Eye (tissue), 1 donor: ENCODE measurements around the gene MIB2.
"Not testable (repeated sequence)": the region's sequence is repeated elsewhere in the genome, so short reads cannot be mapped to it uniquely, and the experiment has no call there.

Experiments
- DNase-seq: peaks from one replicate; pipeline ENCODE4 v3.0.0-alpha.2; 2015

The MIB2 gene

DNA sequence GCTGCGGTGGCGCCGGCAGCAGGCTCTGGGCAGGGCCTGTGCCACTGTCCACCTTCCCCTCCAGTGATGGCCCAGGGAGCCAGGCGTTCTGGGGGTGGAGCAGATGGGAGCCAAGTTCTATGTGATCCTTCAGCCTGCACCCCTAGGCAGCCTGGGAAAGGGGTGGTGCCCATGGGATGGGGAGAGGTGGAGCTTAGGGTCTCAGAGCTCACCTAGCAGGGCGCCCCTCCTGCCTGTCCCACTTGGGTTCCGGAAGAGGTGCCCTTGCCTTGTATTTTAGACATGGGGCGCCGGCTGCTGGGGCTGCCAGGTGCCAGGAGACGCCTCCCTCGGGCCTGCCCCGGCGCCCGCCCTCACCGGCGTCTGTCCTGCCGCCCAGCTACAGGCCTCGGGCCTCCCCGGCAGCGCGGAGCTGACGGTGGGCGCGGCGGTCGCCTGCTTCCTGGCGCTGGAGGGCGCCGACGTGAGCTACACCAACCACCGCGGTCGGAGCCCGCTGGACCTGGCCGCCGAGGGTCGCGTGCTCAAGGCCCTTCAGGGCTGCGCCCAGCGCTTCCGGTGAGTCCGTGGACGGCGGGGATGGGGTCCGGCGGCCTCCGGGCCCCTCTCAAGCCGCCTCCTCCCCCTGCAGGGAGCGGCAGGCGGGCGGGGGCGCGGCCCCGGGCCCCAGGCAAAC is 13.6 kb downstream of the MIB2 start:
- DNase-seq = peak; percentile 31

DNA sequence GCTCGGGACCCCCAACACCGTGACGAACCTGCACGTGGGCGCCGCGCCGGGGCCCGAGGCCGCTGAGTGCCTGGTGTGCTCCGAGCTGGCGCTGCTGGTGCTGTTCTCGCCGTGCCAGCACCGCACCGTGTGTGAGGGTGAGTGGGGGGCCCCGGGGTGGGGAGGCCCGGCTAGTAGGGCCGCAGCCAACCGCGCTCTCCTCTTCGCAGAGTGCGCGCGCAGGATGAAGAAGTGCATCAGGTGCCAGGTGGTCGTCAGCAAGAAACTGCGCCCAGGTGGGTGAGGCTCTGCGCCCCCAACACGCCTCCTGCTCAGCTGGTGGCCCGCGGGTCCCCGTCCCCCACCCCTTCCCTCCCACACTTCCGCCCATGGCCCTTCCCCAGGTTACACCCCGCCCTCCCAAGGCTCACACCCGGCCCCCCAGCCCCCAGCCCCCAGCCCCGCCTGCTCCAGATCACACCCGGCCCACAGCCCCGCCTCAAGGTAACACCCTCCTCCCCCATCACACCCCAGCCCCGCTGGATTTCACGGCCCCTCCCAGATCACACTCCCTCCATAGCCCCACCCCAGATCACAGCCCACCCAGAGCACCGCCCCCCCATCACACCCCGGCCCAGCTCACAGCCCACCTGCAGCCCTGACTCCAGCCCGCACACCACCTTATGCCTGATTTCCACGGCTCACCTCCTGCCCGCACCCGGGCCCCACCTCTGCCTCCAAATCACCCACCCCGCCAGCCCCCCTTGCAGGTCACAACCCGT is 14.3 kb downstream of the MIB2 start:
- peak; percentile 24 for DNase-seq

DNA sequence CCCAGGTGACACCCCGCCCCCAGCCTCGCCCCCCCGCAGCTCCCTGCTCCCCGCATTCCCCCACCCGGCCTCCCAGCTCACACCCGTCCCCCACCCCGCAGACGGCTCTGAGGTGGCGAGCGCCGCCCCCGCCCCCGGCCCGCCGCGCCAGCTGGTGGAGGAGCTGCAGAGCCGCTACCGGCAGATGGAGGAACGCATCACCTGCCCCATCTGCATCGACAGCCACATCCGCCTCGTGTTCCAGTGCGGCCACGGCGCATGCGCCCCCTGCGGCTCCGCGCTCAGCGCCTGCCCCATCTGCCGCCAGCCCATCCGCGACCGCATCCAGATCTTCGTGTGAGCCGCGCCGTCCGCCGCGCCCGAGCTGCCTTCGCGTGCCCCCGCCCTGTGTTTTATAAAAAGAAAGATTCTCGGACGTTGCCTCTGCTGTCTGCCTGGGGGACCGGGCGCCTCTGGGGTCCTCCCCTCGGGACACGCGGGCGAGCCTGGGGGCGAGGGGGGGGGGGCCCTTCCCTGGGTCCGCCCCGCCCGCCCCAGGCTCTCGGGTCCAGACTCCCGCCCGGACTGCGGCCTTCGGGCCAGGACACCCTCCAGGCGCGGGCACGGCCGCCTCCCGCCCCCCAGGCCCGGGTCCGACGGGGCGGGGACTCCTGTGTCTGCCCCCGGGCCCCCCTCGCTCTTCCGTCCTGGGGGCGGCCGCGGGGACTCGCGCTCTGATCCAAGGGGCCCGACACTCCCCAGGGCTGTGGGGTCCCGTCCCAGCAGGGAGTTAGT is 15.1 kb downstream of the MIB2 start:
- DNase-seq = peak; percentile 95

DNA sequence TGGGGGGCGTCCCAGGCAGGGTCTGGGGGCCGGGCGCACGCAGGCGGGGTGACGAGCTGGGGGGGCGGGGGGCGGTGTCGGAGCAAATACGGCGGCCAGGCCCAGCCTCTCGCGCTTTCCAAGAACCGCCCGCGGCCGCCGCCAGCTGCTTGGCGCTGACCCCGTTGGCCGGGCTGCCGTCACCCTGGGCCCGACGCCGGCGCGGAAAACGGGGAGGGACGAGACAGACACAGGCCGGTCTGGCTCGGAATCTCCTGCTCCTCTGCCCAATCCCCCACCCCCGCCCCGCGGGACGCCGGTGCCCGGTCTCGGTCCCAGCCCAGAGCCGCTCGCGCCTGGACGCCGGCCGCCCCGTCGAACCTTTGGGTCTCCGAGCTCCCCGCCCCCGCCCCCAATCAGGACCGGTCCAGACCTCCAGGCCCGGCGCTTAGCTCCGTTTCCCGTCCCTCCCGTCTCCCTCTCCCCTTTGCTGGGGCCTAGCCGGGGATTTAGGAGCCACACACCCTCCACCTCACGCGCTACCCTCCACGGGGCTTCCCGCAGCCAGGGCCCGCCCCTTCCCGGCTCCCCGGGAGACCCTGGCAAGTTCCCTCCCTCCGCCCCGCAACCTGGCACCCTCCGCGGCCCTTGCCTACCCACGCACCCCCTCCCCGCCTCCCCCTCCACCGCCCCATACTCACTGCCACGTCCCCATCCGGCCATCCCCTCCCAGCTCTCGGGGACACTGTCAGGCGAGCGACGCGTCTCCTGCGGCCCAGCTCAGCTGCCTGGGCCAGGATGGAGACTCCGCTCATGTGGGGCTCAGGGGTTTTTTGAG is 15.9 kb downstream of the MIB2 start:
- peak; percentile 67 for DNase-seq

DNA sequence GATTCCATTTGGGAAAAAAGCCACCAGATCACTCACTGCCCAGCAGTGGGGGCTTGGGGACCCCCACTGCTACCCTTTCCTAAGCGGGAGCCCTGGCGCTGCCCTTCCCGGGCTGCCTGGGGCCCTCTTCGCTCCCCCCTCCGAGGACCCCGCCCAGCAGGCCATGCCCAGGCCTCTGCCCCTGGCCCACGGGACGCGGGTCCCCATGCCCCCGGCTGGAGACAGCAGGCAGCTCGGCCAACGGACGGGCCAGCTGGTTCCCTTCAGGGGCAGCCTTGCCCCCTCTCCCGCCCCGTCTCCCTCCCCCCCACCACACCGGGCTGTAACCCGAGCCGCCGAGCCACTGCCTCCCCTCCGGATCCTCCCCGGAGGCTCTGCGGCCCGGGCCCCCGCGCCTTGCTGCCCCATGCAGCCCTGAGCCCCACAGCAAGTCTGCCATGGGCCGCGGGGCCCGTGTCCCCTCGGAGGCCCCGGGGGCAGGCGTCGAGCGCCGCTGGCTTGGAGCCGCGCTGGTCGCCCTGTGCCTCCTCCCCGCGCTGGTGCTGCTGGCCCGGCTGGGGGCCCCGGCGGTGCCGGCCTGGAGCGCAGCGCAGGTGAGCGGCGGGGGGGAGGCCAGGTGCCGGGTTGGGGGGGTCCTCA is 16.6 kb downstream of the MIB2 start, which contains the start of gene MMP23B:
MMP23B (plus strand) TSS at position 392 of the 639 bp plus-strand sequence; CDS start at position 438, 46 bp downstream.
- DNase-seq = peak; percentile 58

DNA sequence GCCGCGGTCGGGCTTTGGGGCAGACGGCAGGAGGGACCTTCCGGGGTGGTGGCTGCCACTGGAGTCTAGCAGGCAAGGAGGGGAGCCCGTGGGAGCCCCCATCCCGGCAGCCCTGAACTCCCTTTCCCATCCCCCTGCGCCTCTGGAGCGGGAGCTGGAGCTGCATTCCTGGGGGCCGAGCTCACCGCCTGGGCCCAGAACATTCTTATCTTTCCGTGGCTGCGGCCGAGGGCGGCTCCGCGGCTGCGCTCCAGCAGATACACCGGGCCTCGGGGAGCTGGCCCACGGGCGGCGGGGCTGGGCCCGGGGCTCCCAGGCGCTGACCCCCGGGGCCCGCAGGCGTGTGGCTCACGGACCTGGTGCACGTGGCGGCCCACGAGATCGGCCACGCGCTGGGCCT is 18.1 kb downstream of the MIB2 start:
- DNase-seq = not testable (repeated sequence)

DNA sequence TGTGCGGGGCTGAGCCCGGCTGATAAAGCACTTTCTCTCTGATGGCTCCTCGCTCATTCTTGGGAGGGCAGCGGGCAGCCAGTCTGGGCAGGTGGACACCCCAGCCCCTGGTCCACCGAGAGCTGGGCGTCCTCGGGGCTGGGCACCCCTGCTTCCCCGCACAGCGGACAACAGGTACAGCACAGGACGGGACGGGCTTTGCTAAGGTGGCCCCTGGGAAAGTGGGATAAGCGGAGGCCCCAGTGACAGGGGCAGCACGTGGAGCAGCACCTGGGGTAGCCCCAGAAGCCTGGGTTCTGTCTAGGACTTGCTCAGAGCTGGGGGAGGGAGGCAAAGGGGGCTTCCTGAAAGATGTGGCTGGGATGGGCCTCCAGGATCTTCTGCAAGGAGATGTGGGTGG is 19.3 kb downstream of the MIB2 start:
- not testable (repeated sequence) for DNase-seq

DNA sequence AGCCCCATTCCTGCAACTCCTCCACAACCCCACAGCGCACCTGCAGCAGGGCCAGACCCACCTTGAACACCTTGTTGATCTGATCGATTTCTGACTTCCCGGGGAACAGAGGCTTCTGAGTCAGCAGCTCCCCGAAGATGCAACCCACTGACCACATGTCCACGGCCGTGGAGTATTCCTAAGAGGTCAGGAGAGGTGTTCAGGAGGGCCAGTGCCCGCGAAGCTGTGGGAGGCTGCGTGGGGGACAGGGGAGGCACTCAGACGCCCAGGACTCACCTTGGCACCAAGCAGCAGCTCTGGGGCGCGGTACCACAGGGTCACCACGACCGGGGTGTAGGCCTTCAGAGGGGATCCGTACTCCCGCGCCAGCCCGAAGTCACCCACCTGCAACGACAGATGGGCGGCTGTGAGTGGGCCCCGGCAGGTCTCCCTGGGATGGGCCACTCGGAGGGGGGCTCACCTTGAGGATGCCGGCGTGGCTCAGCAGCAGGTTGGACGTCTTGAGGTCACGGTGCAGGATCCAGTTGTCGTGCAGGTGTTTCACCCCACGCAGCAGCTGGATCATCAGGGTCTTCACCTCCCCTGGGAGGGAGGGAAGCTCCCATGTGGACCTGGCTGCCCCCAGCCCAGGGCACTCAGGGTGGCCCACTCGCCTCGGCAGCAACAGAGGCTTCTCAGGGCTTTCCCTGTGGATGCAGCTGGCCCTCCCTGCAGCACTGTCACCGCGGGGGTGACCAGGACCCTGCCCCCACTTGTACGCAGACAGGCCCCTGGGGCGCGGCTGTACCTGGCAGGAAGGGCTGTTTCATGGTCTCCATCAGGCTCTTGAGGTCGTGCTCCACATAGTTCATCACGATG is 21.6 kb downstream of the MIB2 start:
- not testable (repeated sequence) for DNase-seq

DNA sequence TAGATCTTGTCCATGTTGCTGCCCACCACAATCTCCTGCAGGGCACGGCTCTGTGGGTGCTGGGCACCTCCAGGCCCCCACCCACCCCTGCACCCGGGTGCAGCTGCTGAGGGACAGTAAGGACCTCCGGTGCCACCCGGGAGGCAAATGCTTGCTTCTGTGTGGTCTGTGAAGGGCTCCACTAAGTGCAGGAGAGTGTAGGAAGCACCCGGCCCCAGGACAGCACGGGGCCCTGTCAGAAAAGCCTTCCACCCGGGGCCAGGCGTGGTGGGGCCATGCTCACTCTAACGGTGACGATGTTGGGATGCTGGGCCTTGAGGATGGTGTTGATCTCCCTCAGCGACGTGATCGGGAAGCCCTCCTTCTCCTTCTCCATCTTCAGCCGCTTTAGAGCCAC is 22.2 kb downstream of the MIB2 start:
- not testable (repeated sequence) for DNase-seq

DNA sequence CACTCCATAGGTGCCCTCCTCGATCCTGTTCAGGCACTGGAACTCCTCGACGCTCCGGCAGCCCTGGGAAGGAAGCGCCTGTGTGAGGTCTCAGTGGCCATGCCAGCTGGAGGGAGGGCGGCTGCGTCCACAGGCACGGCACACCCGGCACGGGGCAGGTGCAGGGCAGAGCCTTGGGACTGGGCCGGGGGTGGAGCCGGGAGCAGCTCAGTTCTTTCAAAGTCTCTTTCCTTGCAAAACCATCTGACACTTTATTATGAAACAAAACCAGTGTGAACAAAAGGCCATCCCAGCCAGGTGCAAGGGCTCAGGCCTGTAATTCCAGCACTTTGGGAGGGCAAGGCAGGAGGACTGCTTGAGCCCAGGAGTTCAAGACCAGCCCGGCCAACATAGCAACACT is 23.2 kb downstream of the MIB2 start:
- DNase-seq = not testable (repeated sequence)

DNA sequence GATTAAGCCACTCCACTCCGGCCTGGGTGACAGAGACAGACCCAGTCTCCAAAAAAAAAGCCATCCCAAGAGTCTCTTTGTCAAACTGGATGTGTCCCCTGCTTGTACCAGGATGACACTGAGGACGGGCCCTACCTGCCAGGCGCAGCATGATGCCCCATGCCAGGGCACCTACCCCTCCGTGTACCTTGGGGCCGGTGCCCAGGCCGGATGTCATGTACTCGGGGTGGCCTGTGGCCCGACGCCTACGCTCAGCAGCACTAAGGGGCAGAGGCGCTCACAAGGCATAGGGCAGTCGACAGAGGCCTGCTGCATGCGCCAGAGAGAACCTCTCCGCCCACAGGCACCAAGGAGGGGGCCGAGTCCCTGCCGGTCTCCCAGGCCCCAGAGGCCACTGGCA is 24.1 kb downstream of the MIB2 start:
- DNase-seq = not testable (repeated sequence)

DNA sequence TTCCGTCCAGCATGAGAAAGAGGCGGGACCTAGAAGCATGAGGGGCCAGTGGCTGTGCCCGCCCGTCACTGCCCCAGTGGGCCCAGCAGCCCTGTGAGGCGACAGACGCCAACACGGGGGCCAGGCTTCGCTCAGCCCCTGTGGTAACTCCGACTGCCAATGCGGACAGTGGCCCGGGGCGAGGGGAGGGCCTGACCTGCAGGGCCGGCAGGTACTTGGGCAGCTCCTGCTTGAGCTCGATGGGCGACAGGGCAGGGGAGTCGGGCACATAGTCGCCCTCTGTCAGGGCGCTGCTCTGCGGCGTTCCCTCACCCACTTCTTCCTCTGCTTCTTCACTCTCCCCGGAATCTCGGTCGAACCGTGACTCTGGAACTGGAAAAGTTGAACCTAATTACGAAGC is 24.8 kb downstream of the MIB2 start:
- not testable (repeated sequence) for DNase-seq

DNA sequence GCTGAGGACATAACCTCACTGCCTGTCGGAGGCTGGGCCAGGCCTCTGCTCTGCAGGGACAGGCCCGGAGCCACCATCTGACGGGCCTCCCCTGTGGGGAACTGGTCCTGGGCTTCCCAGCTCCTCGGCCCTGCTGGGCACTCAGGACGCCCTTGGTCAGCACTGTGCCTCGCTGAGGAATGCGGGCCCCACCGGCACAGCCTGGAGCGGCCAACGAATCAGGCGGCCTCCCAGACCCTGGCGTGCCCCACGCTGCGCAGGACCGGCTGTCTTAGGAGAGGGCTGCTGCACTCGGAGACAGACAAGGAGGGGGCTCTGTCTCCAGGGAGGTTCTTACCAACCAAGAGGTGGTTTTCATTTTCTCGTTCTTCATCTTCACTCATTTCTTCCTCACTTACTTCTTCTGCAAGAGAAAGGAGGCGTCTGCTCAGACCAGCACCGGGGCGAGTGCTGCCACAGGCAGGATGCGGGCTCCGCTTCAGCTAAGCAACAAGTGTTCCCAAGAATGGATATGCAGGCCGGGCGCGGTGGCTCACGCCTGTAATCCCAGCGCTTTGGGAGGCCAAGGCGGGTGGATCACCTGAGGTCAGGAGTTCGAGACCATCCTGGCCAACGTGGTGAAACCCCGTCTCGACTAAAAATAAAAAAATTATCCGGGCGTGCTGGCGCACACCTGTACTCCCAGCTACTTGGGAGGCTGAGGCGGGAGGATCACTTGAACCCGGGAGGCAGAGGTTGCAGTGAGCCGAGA is 25.6 kb downstream of the MIB2 start:
- not testable (repeated sequence) for DNase-seq

DNA sequence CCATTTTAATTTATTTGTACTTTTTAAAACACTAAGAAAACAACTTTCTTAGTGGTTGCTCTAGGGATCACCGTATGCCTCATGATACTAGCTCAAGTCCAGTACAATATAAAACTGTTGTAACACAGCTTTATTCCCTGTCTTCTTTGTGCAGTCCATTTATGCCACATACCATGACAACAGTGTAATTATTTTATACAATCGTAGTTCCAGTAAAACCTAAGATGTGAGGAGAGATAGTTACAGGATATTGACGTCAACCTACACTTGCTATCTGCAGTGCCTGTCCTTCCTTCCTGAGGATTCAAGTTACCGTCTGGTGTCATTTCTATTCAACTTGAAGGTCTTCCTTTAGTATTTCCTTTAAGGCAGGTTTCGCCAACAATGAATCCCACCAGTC is 31.0 kb downstream of the MIB2 start:
- DNase-seq = not testable (repeated sequence)

DNA sequence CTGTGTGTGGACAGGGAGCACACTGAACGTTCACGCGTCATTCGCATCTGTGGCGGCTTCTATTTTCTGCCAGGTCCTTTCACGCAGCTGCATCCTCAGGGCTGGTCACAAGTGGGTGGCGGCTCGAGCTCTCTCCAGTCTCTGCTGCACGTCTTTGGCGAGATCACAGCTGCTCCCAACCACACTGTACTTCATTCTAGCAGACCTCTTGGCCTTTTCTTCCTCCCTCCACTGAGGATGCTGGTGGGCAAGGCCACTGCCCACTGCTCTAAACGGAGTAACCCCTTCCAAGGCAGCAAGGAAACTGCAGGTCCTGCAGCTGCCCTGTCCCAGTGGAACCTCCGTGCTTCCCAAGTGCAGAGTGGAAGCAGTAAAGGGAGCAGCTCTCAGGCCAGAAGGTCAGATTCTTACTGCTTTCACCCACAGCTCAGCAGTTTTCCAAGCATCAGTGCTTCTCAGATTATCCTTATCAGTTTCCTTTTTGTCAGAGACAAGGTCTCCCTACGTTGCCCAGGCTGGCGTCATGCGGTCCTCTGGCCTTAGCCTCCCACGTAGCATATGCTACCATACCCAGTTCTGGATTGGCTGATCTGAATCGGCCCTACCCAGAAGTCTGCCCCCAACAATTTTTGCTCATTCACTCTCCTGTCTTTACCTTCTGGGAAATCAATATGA is 32.4 kb downstream of the MIB2 start:
- not testable (repeated sequence) for DNase-seq

DNA sequence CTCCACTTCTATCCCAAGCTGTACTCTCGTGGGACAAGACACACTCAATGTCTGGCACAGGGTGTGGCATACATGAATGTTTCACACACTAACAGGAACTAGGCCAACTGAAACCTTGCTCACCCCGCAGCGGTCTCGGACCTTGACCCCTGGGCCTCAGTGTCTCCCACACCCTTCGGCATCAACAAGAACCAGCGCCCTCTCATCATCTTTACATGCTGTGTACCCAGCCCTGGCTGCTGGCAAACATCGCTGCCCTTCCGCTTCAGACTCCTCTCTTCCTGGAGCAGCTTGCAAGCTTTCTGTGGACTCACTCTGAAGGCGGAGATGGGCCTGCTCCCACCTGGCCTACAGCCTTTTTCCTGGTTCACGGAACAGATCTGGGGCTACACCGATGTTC is 33.0 kb downstream of the MIB2 start:
- not testable (repeated sequence) for DNase-seq

DNA sequence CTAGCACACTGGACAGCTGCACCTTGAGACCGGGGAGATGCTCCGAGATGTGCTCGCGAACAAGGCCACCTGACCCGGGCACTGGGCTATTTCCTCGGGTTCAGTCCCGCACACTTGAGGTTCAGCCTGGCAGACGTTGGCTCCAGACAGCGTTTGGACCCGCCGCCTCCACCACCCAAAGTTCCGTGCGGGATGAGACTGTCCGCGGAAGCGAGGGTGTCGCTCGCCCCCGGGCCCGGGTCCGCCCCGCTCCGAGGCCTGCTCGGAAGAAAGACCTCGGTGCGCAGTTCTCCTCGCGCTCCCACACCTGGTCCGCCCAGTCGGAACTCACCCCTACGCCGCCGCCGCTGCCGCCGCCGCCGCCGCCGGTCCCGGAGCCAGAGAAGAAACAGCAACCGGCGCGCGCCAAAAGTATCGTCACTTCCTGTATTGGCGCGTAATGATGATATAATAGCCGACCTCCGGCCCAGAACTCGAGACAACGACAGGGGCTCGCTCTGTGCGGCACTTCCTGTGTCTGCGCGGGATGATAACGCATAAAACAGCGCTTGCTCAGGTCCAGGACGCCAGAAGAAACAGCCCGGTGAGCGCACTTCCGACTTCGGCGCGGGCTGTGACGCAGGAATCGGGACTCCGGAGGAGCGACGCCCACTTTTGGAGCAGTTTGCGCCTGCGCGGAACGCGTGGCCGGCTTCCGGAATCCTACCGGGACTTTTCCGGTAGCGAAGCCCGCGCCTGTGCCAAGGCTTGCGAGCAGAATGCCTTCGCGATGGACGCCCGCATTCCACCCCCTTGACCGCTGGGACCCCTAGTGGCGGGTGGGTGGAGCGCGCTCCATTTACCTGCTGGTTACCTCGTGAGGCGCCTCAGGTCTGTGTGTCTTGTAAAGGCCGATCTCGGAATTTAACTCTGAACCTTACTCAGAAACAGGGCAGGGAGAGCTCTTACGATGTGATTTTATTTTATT is 43.6 kb downstream of the MIB2 start, which contains the start of gene CDK11B:
CDK11B (minus strand) TSS at position 422 of the 967 bp plus-strand sequence. CDS start 1,519 bp downstream, outside the sequence.
- peak; percentile 98 for DNase-seq

DNA sequence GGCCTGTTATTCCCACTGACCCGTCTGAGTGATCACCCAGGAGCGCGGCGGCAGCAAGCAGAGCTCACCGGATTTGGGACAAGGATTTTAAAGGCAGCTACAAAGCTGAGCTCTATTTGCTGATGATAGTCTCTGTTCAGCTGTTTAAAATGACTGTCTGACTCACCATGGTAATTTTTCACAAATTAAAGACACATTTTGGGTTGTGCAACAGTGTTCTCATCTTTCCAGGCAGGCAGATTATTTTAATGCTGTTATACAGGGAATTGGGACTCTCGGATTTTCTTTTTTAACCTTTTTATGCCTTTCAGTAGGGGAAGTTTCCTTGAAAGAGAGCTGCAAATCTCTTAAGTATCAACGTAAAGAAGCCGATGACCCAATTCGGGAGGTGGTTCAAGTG is 47.1 kb downstream of the MIB2 start:
- DNase-seq = not testable (repeated sequence)
